VCaP (cell line): ENCODE data around the gene ITPR1.

Experiments used
- H3K27ac ChIP-seq: fragments of 450-650 bp; 2 replicates; pipeline ENCODE4 v1.5.1; 2017
- TF ChIP-seq, protein P1 (sequence below): fragments of 450-650 bp; conservative IDR thresholded peaks from 2 replicates; pipeline ENCODE4 v1.5.1; 2017; ENCODE audit warnings: mild to moderate bottlenecking, moderate library complexity

Gene ITPR1

DNA sequence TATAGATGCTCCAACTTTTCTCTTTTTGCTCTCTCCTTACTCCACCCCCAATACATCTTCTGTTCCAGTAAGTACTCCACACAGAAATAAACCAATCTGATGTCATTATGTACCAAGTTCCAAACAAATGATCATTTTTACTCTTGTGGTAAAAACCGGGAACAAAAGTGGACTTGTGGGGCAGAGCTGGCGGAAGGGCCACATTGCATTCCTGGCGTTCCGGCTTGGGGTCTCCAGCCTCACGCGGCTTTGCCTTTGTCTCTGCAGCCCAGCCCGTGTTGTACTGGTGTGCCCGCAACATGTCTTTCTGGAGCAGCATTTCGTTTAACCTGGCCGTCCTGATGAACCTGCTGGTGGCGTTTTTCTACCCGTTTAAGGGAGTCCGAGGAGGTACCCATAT, 301.6 kb downstream of the ITPR1 start:
- no peak overlapping the region for H3K27ac ChIP-seq
- TF ChIP-seq, protein P1, sequence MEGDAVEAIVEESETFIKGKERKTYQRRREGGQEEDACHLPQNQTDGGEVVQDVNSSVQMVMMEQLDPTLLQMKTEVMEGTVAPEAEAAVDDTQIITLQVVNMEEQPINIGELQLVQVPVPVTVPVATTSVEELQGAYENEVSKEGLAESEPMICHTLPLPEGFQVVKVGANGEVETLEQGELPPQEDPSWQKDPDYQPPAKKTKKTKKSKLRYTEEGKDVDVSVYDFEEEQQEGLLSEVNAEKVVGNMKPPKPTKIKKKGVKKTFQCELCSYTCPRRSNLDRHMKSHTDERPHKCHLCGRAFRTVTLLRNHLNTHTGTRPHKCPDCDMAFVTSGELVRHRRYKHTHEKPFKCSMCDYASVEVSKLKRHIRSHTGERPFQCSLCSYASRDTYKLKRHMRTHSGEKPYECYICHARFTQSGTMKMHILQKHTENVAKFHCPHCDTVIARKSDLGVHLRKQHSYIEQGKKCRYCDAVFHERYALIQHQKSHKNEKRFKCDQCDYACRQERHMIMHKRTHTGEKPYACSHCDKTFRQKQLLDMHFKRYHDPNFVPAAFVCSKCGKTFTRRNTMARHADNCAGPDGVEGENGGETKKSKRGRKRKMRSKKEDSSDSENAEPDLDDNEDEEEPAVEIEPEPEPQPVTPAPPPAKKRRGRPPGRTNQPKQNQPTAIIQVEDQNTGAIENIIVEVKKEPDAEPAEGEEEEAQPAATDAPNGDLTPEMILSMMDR: no peak

DNA sequence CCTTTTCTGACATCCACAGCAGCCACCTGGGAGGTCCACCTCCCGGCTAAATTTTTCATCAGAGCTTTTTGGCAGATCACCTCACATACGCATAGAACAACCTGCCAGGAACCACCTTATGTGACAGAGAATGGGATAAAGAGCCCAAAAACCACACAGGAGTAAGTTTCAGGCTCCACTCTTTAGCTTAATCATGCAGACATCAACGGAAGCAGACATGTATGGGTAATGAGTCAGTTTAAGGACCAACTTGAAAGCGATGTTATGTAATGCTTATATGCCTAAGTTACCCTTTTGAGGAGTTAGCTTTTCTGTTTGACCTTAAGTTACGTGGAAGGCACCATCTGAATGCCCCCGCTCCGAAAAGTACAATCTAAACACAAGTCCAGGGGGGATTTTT, 302.8 kb downstream of the ITPR1 start:
- H3K27ac ChIP-seq: no peak overlapping the region
- TF ChIP-seq, protein P1: no peak

DNA sequence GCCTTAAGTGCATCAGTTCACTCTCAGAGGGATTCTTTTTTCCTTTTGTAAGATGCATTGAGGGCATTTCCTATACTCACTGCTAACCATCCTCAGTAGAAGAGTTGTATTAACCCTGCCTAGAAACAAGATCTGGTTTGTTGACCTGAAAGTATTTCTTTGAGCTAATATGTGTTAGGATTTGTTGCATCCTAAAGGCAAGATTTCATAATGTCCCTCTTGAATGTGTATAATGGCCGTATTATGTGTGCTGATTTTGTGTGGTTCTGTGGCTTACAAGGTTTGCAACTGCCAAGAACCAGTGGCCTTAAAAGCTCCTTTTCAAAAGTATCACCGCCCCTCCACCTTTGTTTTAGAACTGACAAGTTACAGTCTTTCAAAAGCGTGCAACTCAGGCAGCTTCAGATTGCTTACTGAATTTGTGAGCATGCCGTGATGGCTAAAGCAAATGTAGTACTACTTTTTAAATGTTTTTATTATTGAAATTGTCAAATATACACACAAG, 304.1 kb downstream of the ITPR1 start:
- H3K27ac ChIP-seq: no peak overlapping the region
- TF ChIP-seq, protein P1: no peak

DNA sequence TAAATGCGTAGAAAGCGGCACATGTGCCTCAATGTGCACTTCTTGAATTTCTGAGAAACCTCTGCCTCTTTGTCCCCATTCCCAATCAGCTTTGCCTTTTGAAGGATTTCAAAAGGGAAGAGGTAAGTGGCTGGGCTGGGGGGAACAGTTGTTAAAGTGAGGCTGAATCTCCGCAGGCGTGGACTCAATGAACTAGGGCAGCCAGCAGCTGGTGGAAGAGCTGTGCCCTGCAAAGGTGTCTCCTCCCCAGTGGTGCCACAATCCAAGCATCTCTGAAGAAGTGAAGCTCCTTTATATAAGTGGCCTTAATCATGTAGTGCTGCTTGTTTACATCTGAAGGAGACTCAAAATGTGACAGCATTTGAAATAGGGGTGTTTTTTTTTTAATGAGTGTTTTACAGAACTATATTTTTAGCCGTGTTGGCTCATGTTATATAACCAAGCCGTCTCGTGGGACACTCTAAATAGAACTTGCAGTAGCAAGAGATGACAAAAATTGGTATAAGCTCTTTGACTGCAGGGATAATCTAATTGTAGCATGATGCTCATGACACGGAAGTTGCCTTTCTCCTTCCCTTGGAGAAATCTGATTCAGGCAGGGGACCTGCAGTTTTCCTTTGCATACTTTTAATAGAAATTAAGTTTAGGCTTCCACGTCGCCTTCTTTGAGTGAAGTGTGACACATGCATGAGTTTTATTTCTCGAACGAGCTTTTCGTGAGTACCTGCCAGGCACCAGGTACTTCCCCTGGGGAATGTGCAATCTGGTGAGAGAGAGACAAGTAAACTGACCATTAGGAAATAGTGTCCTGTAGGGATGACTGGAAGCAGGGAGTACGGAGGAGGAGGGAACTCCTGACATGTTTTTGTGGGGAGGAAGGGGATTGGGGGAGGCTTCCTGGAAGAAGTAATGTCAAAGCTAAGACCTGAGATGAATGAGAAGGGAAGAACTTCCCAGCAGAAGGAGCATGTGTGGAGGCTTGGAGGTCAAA, 306.4 kb downstream of the ITPR1 start:
- no peak overlapping the region for H3K27ac ChIP-seq
- TF ChIP-seq, protein P1: no peak

DNA sequence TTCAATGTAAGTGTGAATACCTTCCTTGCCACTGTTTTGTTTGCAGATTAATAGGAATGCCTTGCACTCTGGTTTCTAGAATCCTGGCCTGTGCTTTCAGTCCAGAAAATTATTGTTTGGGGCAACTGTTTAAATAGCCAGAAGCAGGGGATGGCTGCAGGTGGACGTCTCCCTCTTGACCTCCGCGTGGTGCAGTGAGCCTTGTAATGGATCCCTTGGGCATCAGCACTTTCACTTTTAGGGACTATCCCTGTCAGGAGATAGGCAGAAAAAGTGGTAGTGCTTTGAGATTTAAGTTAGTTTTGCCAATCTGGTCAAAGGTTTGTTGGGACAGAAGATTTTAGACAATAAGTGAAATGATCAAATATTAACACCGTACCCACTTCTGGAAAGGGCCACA, 307.4 kb downstream of the ITPR1 start:
- TF ChIP-seq, protein P1: no peak
- no peak overlapping the region for H3K27ac ChIP-seq

DNA sequence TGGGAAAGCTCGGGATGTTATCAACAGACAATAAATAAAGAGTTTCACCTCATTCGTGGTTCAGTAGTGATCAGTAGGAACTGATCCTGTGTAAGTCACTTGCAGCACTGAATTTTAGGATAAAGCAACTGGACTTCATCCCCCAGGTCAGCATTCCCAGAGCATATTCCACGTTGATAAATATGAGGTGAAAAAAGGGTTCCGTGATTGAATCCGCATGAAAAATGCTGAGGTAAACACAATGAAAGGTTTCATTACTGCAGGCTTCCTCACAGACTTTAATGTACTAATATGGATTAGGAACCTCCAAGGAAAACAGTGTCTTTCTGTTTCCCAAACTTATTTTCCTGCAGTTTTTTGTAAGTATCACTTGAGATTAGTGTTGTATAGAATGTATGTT, 308.7 kb downstream of the ITPR1 start:
- TF ChIP-seq, protein P1: no peak
- H3K27ac ChIP-seq: no peak overlapping the region

DNA sequence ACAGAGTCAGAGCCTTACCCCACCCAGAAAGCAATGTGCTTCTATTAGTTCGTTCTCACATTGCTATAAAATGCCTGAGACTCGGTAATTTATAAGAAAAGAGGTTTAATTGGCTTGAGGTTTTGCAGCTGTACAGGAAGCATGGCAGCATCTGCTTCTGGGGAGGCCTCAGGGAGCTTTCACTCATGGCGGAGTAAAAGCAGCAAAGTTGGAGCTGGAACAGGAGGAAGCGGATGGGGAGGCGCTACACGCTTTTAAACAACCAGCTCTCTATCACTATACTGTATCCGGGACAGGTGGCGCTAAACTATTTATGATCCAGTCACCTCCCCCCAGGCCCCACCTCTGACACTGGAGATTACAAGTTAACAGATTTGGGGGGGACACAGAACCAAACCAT, 309.8 kb downstream of the ITPR1 start:
- TF ChIP-seq, protein P1: no peak
- no peak overlapping the region for H3K27ac ChIP-seq
